GM12801 (cell line): Measurements from ENCODE around the gene CDCA5.

Experiments
- TF ChIP-seq, protein P1 (sequence below): IDR thresholded peaks from one replicate; pipeline ENCODE4 v1.5.1; 2011; ENCODE audit warnings: control low read depth; ENCODE audit not compliant: insufficient read length; ENCODE audit errors: extremely low read depth

The CDCA5 gene

GRCh38 chr11:65040847-65041622 is 42.8 kb downstream of the CDCA5 start, which contains the start of gene SAC3D1:
SAC3D1 (plus strand) TSS chr11:65041210; CDS start chr11:65041293, 83 bp downstream.
- TF ChIP-seq, protein P1, sequence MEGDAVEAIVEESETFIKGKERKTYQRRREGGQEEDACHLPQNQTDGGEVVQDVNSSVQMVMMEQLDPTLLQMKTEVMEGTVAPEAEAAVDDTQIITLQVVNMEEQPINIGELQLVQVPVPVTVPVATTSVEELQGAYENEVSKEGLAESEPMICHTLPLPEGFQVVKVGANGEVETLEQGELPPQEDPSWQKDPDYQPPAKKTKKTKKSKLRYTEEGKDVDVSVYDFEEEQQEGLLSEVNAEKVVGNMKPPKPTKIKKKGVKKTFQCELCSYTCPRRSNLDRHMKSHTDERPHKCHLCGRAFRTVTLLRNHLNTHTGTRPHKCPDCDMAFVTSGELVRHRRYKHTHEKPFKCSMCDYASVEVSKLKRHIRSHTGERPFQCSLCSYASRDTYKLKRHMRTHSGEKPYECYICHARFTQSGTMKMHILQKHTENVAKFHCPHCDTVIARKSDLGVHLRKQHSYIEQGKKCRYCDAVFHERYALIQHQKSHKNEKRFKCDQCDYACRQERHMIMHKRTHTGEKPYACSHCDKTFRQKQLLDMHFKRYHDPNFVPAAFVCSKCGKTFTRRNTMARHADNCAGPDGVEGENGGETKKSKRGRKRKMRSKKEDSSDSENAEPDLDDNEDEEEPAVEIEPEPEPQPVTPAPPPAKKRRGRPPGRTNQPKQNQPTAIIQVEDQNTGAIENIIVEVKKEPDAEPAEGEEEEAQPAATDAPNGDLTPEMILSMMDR, result no peak

DNA sequence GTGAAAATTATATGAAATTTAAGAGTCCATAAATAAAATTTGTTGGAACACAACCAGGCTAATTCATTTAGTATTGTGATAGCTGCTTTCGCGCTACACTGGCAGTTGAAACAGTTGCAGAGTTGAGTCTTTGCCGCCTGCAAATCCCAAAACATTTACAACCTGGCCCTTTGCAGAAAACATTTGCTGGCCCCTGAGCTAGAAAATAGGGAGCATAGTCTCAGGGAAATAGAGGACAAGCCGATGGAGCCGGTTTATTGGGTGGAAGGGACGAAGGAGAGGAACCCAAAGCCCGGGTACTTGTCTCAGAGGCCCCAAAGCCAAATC is 43.4 kb downstream of the CDCA5 start:
- TF ChIP-seq, protein P1, result no peak

DNA sequence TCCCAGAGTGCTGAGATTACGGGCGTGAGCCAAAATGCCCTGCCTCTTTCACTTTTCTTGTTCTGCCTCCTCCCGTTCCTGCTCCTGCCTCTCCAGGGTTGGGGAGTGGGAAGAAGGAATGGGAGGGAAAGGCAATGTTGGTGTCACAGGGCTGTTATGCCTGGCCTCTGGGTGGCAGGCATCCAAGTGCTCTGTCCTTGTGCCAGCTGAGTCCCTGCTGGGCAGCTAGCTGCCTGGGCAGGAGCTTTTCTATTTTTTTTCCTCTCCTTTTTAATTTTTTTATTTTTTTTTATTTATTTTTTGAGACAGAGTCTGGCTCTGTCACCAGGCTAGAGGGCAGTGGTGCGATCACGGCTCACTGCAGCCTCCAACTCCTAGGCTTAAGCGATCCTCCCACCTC is 46.9 kb downstream of the CDCA5 start:
- TF ChIP-seq, protein P1, result no peak

DNA sequence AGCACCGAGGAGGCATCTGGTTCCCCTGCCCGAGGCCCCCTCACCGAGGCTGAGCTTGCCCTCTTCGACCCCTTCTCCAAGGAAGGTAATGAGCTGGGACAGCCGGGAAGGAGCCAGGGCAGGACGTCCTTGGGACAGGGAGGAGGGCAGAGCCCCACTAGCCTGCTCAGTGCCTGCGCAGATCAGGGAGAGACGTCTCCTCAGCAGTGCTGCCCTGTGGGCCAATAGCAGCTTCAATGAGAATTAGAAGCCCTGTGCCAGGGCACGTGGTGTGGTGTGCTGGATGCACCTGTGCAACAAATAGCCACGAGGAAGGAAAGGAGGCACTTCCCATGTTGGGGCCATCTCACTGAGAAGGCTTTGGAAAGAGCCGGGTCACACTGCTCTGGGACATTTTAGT is 48.3 kb downstream of the CDCA5 start:
- TF ChIP-seq, protein P1, result no peak

DNA sequence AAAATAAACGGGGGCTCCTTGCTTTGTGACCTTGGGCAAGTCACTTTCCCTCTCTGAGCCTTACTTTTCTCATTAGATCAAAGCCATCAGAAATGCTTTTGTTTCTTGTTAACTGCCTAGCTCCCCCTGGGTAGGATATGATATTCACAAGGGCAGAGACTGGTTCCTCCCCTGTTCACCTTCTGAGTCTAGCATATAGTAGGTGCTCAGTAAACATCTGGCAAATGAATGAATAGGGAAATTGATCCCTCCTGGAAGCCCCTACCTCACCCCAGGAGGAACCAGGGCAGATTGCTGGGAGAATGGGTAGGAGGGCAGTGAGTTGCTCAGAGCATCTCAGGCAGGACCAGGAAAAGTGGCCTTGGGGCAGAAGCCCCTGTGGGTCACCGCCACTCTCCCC is 49.4 kb downstream of the CDCA5 start:
- TF ChIP-seq, protein P1, result no peak

DNA sequence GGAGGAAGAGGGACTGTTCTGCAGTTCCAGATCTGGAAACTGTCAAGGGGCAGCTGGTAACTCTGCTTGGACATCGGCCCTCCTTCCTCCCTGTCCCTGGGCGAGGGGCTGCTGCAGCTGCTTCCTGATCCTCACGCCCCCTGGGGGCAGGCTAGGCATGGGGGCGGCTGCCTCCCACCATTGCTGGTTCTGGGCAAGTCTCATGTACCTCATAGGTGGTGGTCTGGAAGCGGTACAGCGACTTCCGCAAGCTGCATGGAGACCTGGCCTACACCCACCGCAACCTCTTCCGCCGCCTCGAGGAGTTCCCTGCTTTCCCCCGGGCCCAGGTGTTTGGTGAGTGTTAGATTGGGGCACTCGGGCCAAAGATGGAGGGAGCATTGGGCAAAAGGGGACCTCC is 51.6 kb downstream of the CDCA5 start:
- TF ChIP-seq, protein P1, result no peak
